H1 (cell line): Measurements from ENCODE around the gene RAB3IL1. TPM values are rescaled to one million over a fixed set of nuclear protein-coding genes. Genes with fewer than 3 reads are reported as not detected.

ENCODE experiments used
- CTCF ChIA-PET: fragments of 300-600 bp; sonication (Branson Sonifier 250); formaldehyde crosslinking; loops from one replicate; lab custom pipeline; 2021; ENCODE audit not compliant: partially characterized antibody; lab: Charles Lee
- POLR2A ChIA-PET: fragments of 300-600 bp; sonication (Branson Sonifier 250); formaldehyde crosslinking; loops from one replicate; lab custom pipeline; 2021; ENCODE audit warnings: inconsistent platforms; ENCODE audit not compliant: partially characterized antibody; lab: Charles Lee
- DNase-seq, 2 experiments: peaks; one replicate each; pipeline versions ENCODE4 v3.0.0 to v3.0.0-alpha.2; 2010 to 2022; ENCODE audit warnings: low spot score in 2 of 2, low read depth in 1 of 2, mixed read lengths in 1 of 2
- FAIRE-seq: peaks from 2 replicates; lab custom pipeline; 2011; peaks lifted over from hg19 to GRCh38; lab: Jason Lieb, UNC
- H2AFZ ChIP-seq: 2 replicates; pipeline ENCODE4 v1.8.1; 2012; ENCODE audit warnings: low read length, inconsistent platforms
- H2AK5ac ChIP-seq: 2 replicates; pipeline ENCODE4 v1.6.1; 2013; ENCODE audit warnings: low read depth, low read length
- H2BK120ac ChIP-seq: replicated peaks from 2 replicates; pipeline ENCODE3; 2013; ENCODE audit warnings: low read depth, low read length, inconsistent platforms
- H2BK12ac ChIP-seq: 2 replicates; pipeline ENCODE4 v1.6.1; 2013; ENCODE audit warnings: low read depth, low read length
- H2BK15ac ChIP-seq: 2 replicates; pipeline ENCODE4 v1.6.1; 2013; ENCODE audit warnings: low read length
- H2BK20ac ChIP-seq: 2 replicates; pipeline ENCODE4 v1.6.1; 2013; ENCODE audit warnings: low read length
- H2BK5ac ChIP-seq: 2 replicates; pipeline ENCODE4 v1.6.1; 2013; ENCODE audit warnings: low read depth, low read length
- H3K14ac ChIP-seq: 2 replicates; pipeline ENCODE4 v1.6.1; 2013; ENCODE audit warnings: inconsistent platforms; ENCODE audit not compliant: insufficient read length
- H3K18ac ChIP-seq: 2 replicates; pipeline ENCODE4 v1.6.1; 2013; ENCODE audit warnings: low read length; ENCODE audit errors: extremely low read depth
- H3K23ac ChIP-seq: 2 replicates; pipeline ENCODE4 v1.6.1; 2013; ENCODE audit warnings: inconsistent platforms; ENCODE audit not compliant: insufficient read length
- H3K23me2 ChIP-seq: 2 replicates; pipeline ENCODE4 v1.6.1; 2013; ENCODE audit warnings: low read depth, low read length
- H3K27ac ChIP-seq: 2 replicates; pipeline ENCODE4 v1.6.1; 2011; ENCODE audit warnings: low read depth, low read length, inconsistent platforms
- H3K27me3 ChIP-seq, 4 experiments: replicated peaks in 1 of 4; 1 replicate in 1 of 4; 2 replicates in 3 of 4; pipeline versions ENCODE4 v1.6.1 to v1.8.1; 2011 to 2013; ENCODE audit warnings: low read length in 3 of 4, mild to moderate bottlenecking in 3 of 4, inconsistent platforms in 2 of 4, mixed read lengths in 2 of 4, moderate library complexity in 1 of 4; ENCODE audit not compliant: control insufficient read depth in 3 of 4, insufficient read depth in 3 of 4; ENCODE audit errors: extremely low read depth in 1 of 4
- H3K36me3 ChIP-seq, 4 experiments: 2 replicates each; pipeline versions ENCODE4 v1.6.1 to v1.8.1; 2011 to 2013; ENCODE audit warnings: mild to moderate bottlenecking in 4 of 4, low read length in 3 of 4, moderate library complexity in 2 of 4, control low read depth in 1 of 4, inconsistent platforms in 1 of 4; ENCODE audit not compliant: insufficient read depth in 4 of 4, control insufficient read depth in 2 of 4
- H3K4ac ChIP-seq: replicated peaks from 2 replicates; pipeline ENCODE3; 2013; ENCODE audit warnings: low read length, low read depth, mixed read lengths, inconsistent platforms; ENCODE audit not compliant: insufficient read length
- H3K4me1 ChIP-seq, 4 experiments: replicated peaks in 1 of 4; 1 replicate in 1 of 4; 2 replicates in 3 of 4; pipeline versions ENCODE4 v1.6.1 to v1.8.1; 2011 to 2013; ENCODE audit warnings: low read length in 3 of 4, inconsistent platforms in 2 of 4, mixed read lengths in 1 of 4; ENCODE audit not compliant: insufficient read depth in 4 of 4, control insufficient read depth in 3 of 4
- H3K4me2 ChIP-seq, 2 experiments: 2 replicates each; pipeline versions ENCODE4 v1.6.1 to v1.8.1; 2011 to 2013; ENCODE audit warnings: low read depth in 2 of 2, low read length in 2 of 2, control low read depth in 1 of 2, inconsistent platforms in 1 of 2, mild to moderate bottlenecking in 1 of 2; ENCODE audit not compliant: insufficient read depth in 1 of 2
- H3K4me3 ChIP-seq, 4 experiments: fragments of 200-600, 300-600 bp in 1 of 4; sonication (generic), shearing (Covaris generic), sonication (Bioruptor Twin) in 1 of 4; 2 replicates each; pipeline versions ENCODE4 v1.5.1 to v1.8.1; 2011 to 2016; ENCODE audit warnings: low read length in 4 of 4, low read depth in 3 of 4, control low read depth in 2 of 4, inconsistent platforms in 2 of 4, mild to moderate bottlenecking in 2 of 4, mixed read lengths in 1 of 4, moderate library complexity in 1 of 4; ENCODE audit not compliant: insufficient read depth in 2 of 4; ENCODE audit errors: extremely low read depth in 1 of 4
- H3K56ac ChIP-seq: replicated peaks from 2 replicates; pipeline ENCODE3; 2013; ENCODE audit warnings: low read depth, mild to moderate bottlenecking, mixed read lengths, low read length, inconsistent platforms; ENCODE audit not compliant: insufficient read length
- H3K79me1 ChIP-seq: 2 replicates; pipeline ENCODE4 v1.6.1; 2013; ENCODE audit warnings: low read depth, low read length, control low read depth
- H3K79me2 ChIP-seq, 2 experiments: 2 replicates each; pipeline versions ENCODE4 v1.6.1 to v1.8.1; 2012 to 2013; ENCODE audit warnings: low read length in 2 of 2, mild to moderate bottlenecking in 2 of 2, inconsistent platforms in 1 of 2; ENCODE audit not compliant: insufficient read depth in 2 of 2, control insufficient read depth in 1 of 2
- H3K9ac ChIP-seq, 4 experiments: replicated peaks in 1 of 4; 1 replicate in 1 of 4; 2 replicates in 3 of 4; pipeline versions ENCODE4 v1.6.1 to v1.8.1; 2011 to 2013; ENCODE audit warnings: low read depth in 3 of 4, low read length in 3 of 4, control low read depth in 2 of 4, mild to moderate bottlenecking in 2 of 4, moderate library complexity in 2 of 4, inconsistent platforms in 1 of 4; ENCODE audit errors: extremely low read depth in 1 of 4
- H3K9me3 ChIP-seq, 2 experiments: 2 replicates each; pipeline versions ENCODE4 v1.6.1 to v1.8.1; 2012 to 2013; ENCODE audit warnings: mild to moderate bottlenecking in 2 of 2, moderate library complexity in 2 of 2, control low read depth in 1 of 2, inconsistent platforms in 1 of 2, low read depth in 1 of 2, low read length in 1 of 2, mixed read lengths in 1 of 2; ENCODE audit not compliant: insufficient read depth in 2 of 2
- H4K20me1 ChIP-seq, 2 experiments: replicated peaks in 1 of 2; 2 replicates each; pipeline versions ENCODE3 to v1.8.1; 2011 to 2013; ENCODE audit warnings: inconsistent platforms in 2 of 2, low read length in 2 of 2, mild to moderate bottlenecking in 1 of 2; ENCODE audit not compliant: insufficient read depth in 2 of 2, control insufficient read depth in 1 of 2
- H4K5ac ChIP-seq: 2 replicates; pipeline ENCODE4 v1.6.1; 2013; ENCODE audit warnings: low read length, low read depth, mixed read lengths, inconsistent platforms; ENCODE audit not compliant: insufficient read length
- H4K8ac ChIP-seq: 2 replicates; pipeline ENCODE4 v1.8.0; 2013; ENCODE audit warnings: mild to moderate bottlenecking, moderate library complexity, low read length, inconsistent platforms; ENCODE audit not compliant: insufficient read depth; ENCODE audit errors: extremely low read depth
- H4K91ac ChIP-seq: replicated peaks from 2 replicates; pipeline ENCODE3; 2013; ENCODE audit warnings: low read length, mixed read lengths, inconsistent platforms; ENCODE audit not compliant: insufficient read length
- HDAC2 ChIP-seq, 2 experiments: fragments of 300-600 bp in 1 of 2; sonication (generic) in 1 of 2; IDR thresholded peaks; 2 replicates each; pipeline ENCODE4 v1.6.1; 2011 to 2012; ENCODE audit warnings: low read depth in 2 of 2, low read length in 2 of 2, mild to moderate bottlenecking in 2 of 2, moderate library complexity in 2 of 2, borderline replicate concordance in 1 of 2, inconsistent platforms in 1 of 2
- NANOG ChIP-seq: IDR thresholded peaks from 2 replicates; pipeline ENCODE4 v1.6.1; 2011; ENCODE audit warnings: low read length, low read depth, mild to moderate bottlenecking, inconsistent platforms; ENCODE audit not compliant: insufficient read depth, poor library complexity, severe bottlenecking
- PHF8 ChIP-seq: fragments of 200-600 bp; sonication (generic); conservative IDR thresholded peaks from 2 replicates; pipeline ENCODE4 v1.7.1; 2012; ENCODE audit warnings: low read depth, mild to moderate bottlenecking, inconsistent platforms, low read length, moderate library complexity
- POU5F1 ChIP-seq: IDR thresholded peaks from 2 replicates; pipeline ENCODE4 v1.6.1; 2011; ENCODE audit warnings: low read depth, mild to moderate bottlenecking, low read length, moderate library complexity
- SIX5 ChIP-seq: IDR thresholded peaks from 2 replicates; pipeline ENCODE4 v1.6.1; 2011; ENCODE audit warnings: mild to moderate bottlenecking, low read depth, low read length
- SRF ChIP-seq: IDR thresholded peaks from 2 replicates; pipeline ENCODE4 v1.6.1; 2011; ENCODE audit warnings: mild to moderate bottlenecking, low read depth, low read length, moderate library complexity
- WGBS, 2 experiments: shearing (Covaris generic) in 1 of 2; methylation state at CpG; one replicate each; pipeline versions ENCODE4 v1.1.6 to v1.1.7; 2013 to 2015; ENCODE audit warnings: low lambda C conversion rate in 2 of 2, mixed read lengths in 2 of 2, inconsistent platforms in 1 of 2, low coverage in 1 of 2, missing lambda C conversion rate in 1 of 2; ENCODE audit not compliant: insufficient replicate concordance in 2 of 2, insufficient coverage in 1 of 2, insufficient read length in 1 of 2; ENCODE audit errors: extremely low coverage in 1 of 2, missing lambda C conversion rate in 1 of 2; 5-methylcytosine and 5-hydroxymethylcytosine counted together
- polyA plus RNA-seq, 7 experiments: library from polyadenylated mRNA; depleted of rRNA in 3 of 7; stranded (reverse) in 5 of 7; unstranded in 2 of 7; fragments of >200 nt in 5 of 7; fragments of 200-250 nt in 2 of 7; gene quantifications; 1 replicate in 5 of 7; 2 replicates in 1 of 7; 4 replicates in 1 of 7; pipeline versions ENCODE4 v1.2.1 to v1.2.3, GENCODE V29; 2011 to 2013; ENCODE audit warnings: missing spikeins in 2 of 7, mixed read lengths in 2 of 7
- total RNA-seq: library from RNA; stranded (reverse); fragmentation: NEBNext Ultra II Directional; extraction: Animal tissue kit (Norgen Biotek cat#: 25700); gene quantifications from 2 replicates; pipeline ENCODE4 v1.2.1, GENCODE V29; 2021

RAB3IL1 gene
- total and polyA plus RNA-seq, 2 of the 8 experiments (the other 6 are each of a cell fraction or from before 2014, with no cell fraction given), result 6.8 to 7.9 TPM

- ChIA-PET POLR2A (interaction anchor here (0.6 to 1.7 kb wide), 3 partner anchors 10 to 16 kb away, joined by 3 to 4 read pairs (median 3); no protein-coding TSS in a partner anchor), CTCF (interaction anchor here (1.2 to 11.1 kb wide), 5 partner anchors 9 to 194 kb away, joined by 3 to 202 read pairs (median 10); no protein-coding TSS in a partner anchor)
- peaks cover 7% of the 10 kb centered on the region; the same call in 1 of the 2 replicates for H3K23me2 ChIP-seq
- H3K4me3 ChIP-seq, result no peak overlapping the region
- DNase-seq, result no peak
- H3K27me3 ChIP-seq, result peaks cover 0 to 28% (median 20%) of the 10 kb centered on the region in 4 experiments; a peak in 6 of 7 replicates
- no peak overlapping the region for H4K8ac ChIP-seq
- H3K23ac ChIP-seq, result no peak overlapping the region
- H3K9me3 ChIP-seq, result no peaks in the 10 kb centered on the region
- no peak overlapping the region for H3K18ac ChIP-seq
- H2AFZ ChIP-seq, result no peak overlapping the region
- no peaks in the 10 kb centered on the region for H3K79me1 ChIP-seq
- no peak overlapping the region for H4K5ac ChIP-seq
- H3K4ac ChIP-seq, result no peak overlapping the region
- H3K36me3 ChIP-seq, result no peaks in the 10 kb centered on the region
- no peak overlapping the region for H3K4me2 ChIP-seq
- no peaks in the 10 kb centered on the region for H4K20me1 ChIP-seq
- no peak overlapping the region for H3K14ac ChIP-seq
- no peak overlapping the region for H2BK15ac ChIP-seq
- FAIRE-seq, result no peak
- TF ChIP-seq HDAC2 (IDR thresholded peaks at IDR 0.05; ENCODE audit: borderline replicate concordance in 1 of 2, low read depth in 2 of 2, low read length in 2 of 2) (no peak), POU5F1 (no peak), SRF (no peak), NANOG (no peak), PHF8 (no peak), SIX5 (no peak)
- H2BK20ac ChIP-seq, result no peak overlapping the region
- H3K79me2 ChIP-seq, result no peaks in the 10 kb centered on the region
- no peak overlapping the region for H3K9ac ChIP-seq
- no peak overlapping the region for H3K27ac ChIP-seq
- no peak overlapping the region for H2BK120ac ChIP-seq
- H3K4me1 ChIP-seq, result peaks cover 0 to 13% (median 2%) of the 10 kb centered on the region in 4 experiments; a peak in 3 of 7 replicates
- no peak overlapping the region; the same call in 1 of the 2 replicates for H2BK5ac ChIP-seq
- no peak overlapping the region for H2AK5ac ChIP-seq
- 86% methylated on average over 7 of the region's 7 CpGs; no CpG with 5 or more reads in 1 of the 2 experiments for WGBS, 2 experiments
- H2BK12ac ChIP-seq, result no peak overlapping the region
- H4K91ac ChIP-seq, result no peak overlapping the region
- no peak overlapping the region for H3K56ac ChIP-seq
Measured at GRCh38 chr11:61914471-61915171, 2.7 kb downstream of the RAB3IL1 start.
